GM23338 (cell line): Measurements from ENCODE around the gene POLE.

Experiments used
- CTCF ChIP-seq, 2 experiments: fragments of 200-600 bp in 1 of 2; sonication (generic) in 1 of 2; conservative IDR thresholded peaks; 2 replicates each; pipeline versions ENCODE4 v1.5.1 to v1.6.1; 2016 to 2017; ENCODE audit warnings: antibody characterized with exemption in 2 of 2, low read depth in 2 of 2, mild to moderate bottlenecking in 2 of 2, moderate library complexity in 1 of 2
- ETS1 ChIP-seq: IDR thresholded peaks from 2 replicates; pipeline ENCODE4 v1.6.1; 2016; ENCODE audit warnings: antibody characterized with exemption
- EZH2 ChIP-seq: fragments of 200-600 bp; sonication (generic); IDR thresholded peaks from one replicate; pipeline ENCODE4 v1.8.0; 2017; ENCODE audit warnings: antibody characterized with exemption, mild to moderate bottlenecking, low read depth; ENCODE audit not compliant: unreplicated experiment
- EZH2phosphoT487 ChIP-seq: fragments of 200-600 bp; sonication (generic); IDR thresholded peaks from one replicate; pipeline ENCODE4 v1.8.1; 2018; ENCODE audit warnings: antibody characterized with exemption; ENCODE audit not compliant: unreplicated experiment
- JUNB ChIP-seq: IDR thresholded peaks from one replicate; pipeline ENCODE4 v1.6.1; 2016; ENCODE audit warnings: antibody characterized with exemption; ENCODE audit not compliant: unreplicated experiment
- ZNF331 ChIP-seq: fragments of 250-450 bp; sonication (Bioruptor Pico); IDR thresholded peaks from 2 replicates; pipeline ENCODE4 v1.5.0; 2020; ENCODE audit warnings: low read depth, mild to moderate bottlenecking, moderate library complexity

- TF ChIP-seq CTCF (conservative IDR thresholded peaks at IDR 0.05; ENCODE audit: low read depth in 2 of 2): no peak
- TF ChIP-seq ZNF331 (CRISPR knock-in tag): no peak
- no peak for TF ChIP-seq EZH2phosphoT487
- TF ChIP-seq EZH2: no peak
- TF ChIP-seq ETS1: no peak
- no peak for TF ChIP-seq JUNB
Measured at GRCh38 chr12:132639956-132640520, 47.1 kb downstream of the POLE start.
